ENCODE measurements around the gene AHNAK. TPM values are rescaled to one million over a fixed set of nuclear protein-coding genes. Genes with fewer than 3 reads are reported as not detected.

AHNAK gene
- total RNA-seq, 1 experiment from 2014 or later: 73.0 TPM

- BruUV-seq (replicated peaks): no TSS peak
- H3K27me3 ChIP-seq (replicated peaks; ENCODE audit: insufficient read depth, low read depth, low read length, poor library complexity): no peaks in the 10 kb centered on the region
- no peaks in the 10 kb centered on the region for H3K36me3 ChIP-seq (ENCODE audit: insufficient read depth, low read length, poor library complexity, severe bottlenecking)
- H3K9me3 ChIP-seq (ENCODE audit: low read depth, low read length, poor library complexity, severe bottlenecking): no peaks in the 10 kb centered on the region
- POLR2A ChIA-PET (ENCODE audit: low non-redundant PET): no interaction called here
- no peak for DNase-seq (ENCODE audit: low spot score)
- TF ChIP-seq EZH2 (IDR thresholded peaks at IDR 0.05; ENCODE audit: borderline replicate concordance, low read depth, low read length, poor library complexity, severe bottlenecking): no peak
- TF ChIP-seq, protein P1, sequence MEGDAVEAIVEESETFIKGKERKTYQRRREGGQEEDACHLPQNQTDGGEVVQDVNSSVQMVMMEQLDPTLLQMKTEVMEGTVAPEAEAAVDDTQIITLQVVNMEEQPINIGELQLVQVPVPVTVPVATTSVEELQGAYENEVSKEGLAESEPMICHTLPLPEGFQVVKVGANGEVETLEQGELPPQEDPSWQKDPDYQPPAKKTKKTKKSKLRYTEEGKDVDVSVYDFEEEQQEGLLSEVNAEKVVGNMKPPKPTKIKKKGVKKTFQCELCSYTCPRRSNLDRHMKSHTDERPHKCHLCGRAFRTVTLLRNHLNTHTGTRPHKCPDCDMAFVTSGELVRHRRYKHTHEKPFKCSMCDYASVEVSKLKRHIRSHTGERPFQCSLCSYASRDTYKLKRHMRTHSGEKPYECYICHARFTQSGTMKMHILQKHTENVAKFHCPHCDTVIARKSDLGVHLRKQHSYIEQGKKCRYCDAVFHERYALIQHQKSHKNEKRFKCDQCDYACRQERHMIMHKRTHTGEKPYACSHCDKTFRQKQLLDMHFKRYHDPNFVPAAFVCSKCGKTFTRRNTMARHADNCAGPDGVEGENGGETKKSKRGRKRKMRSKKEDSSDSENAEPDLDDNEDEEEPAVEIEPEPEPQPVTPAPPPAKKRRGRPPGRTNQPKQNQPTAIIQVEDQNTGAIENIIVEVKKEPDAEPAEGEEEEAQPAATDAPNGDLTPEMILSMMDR (conservative IDR thresholded peaks at IDR 0.05; ENCODE audit: low read depth, low read length): no peak
- H3K27ac ChIP-seq (ENCODE audit: low read depth, low read length, poor library complexity, severe bottlenecking): no peak overlapping the region
- H3K4me3 ChIP-seq (ENCODE audit: low read depth, low read length, poor library complexity, severe bottlenecking): no peak overlapping the region
- intact Hi-C loops (cut with micrococcal nuclease; ENCODE audit: unreplicated experiment): no loop called here
- CTCF ChIA-PET: no interaction called here
- H3K4me1 ChIP-seq (ENCODE audit: insufficient read depth, low read length, poor library complexity, severe bottlenecking): no peaks in the 10 kb centered on the region
Observed at GRCh38 chr11:62482753-62483152, 63.9 kb downstream of the AHNAK start.

DNA sequence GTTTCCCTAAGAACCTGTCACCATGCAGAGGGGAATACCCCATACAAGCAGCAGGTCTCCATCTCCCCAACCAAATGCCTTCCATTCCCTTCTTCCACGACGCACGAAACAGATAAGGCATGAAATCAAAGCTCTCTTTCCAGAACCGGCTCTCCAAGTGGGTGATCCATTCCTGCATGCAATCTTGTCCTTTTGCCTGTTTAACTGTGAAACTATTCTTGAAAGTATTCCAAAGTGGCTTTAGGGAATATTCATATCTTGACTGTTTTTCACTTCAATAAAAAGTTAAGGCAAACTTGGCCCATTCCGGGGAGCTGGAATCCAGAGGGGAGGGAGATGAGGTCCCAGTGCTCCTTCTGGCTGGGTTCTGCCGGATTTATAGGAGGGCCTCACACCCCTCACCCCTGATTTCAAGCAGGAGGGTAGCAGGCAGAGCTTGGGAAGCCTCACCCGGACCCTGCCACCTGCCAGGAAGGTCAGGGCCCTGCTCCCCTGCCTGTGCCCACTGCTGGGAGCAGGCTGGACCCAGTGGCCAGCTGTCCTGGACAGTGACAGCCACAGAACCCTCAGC is 66.9 kb downstream of the AHNAK start:
- Histone ChIP-seq H3K4me1 (ENCODE audit: insufficient read depth, low read length, poor library complexity, severe bottlenecking) (no peaks in the 10 kb centered on the region), H3K36me3 (ENCODE audit: insufficient read depth, low read length, poor library complexity, severe bottlenecking) (no peaks in the 10 kb centered on the region), H3K4me3 (ENCODE audit: low read depth, low read length, poor library complexity, severe bottlenecking) (no peak overlapping the region), H3K27me3 (replicated peaks; ENCODE audit: insufficient read depth, low read depth, low read length, poor library complexity) (no peaks in the 10 kb centered on the region), H3K9me3 (ENCODE audit: low read depth, low read length, poor library complexity, severe bottlenecking) (no peaks in the 10 kb centered on the region), H3K27ac (ENCODE audit: low read depth, low read length, poor library complexity, severe bottlenecking) (no peak overlapping the region)
- intact Hi-C loops (cut with micrococcal nuclease; ENCODE audit: unreplicated experiment): no loop called here
- ChIA-PET POLR2A (ENCODE audit: low non-redundant PET) (no interaction called here), CTCF (no interaction called here)
- DNase-seq (ENCODE audit: low spot score): no peak
- BruUV-seq (replicated peaks): no TSS peak
- no peak for TF ChIP-seq EZH2 (IDR thresholded peaks at IDR 0.05; ENCODE audit: borderline replicate concordance, low read depth, low read length, poor library complexity, severe bottlenecking)
- TF ChIP-seq, protein P1 (conservative IDR thresholded peaks at IDR 0.05; ENCODE audit: low read depth, low read length): no peak

- no peak overlapping the region for H3K4me3 ChIP-seq (ENCODE audit: low read depth, low read length, poor library complexity, severe bottlenecking)
- H3K9me3 ChIP-seq (ENCODE audit: low read depth, low read length, poor library complexity, severe bottlenecking): no peaks in the 10 kb centered on the region
- H3K27me3 ChIP-seq (replicated peaks; ENCODE audit: insufficient read depth, low read depth, low read length, poor library complexity): no peaks in the 10 kb centered on the region
- no peaks in the 10 kb centered on the region for H3K36me3 ChIP-seq (ENCODE audit: insufficient read depth, low read length, poor library complexity, severe bottlenecking)
- H3K27ac ChIP-seq (ENCODE audit: low read depth, low read length, poor library complexity, severe bottlenecking): no peak overlapping the region
- POLR2A ChIA-PET (ENCODE audit: low non-redundant PET): no interaction called here
- DNase-seq (ENCODE audit: low spot score): no peak
- TF ChIP-seq EZH2 (IDR thresholded peaks at IDR 0.05; ENCODE audit: borderline replicate concordance, low read depth, low read length, poor library complexity, severe bottlenecking): no peak
- TF ChIP-seq, protein P1 (conservative IDR thresholded peaks at IDR 0.05; ENCODE audit: low read depth, low read length): no peak
- intact Hi-C loops (cut with micrococcal nuclease; ENCODE audit: unreplicated experiment): no loop called here
- CTCF ChIA-PET: no interaction called here
- BruUV-seq (replicated peaks): no TSS peak
- no peaks in the 10 kb centered on the region for H3K4me1 ChIP-seq (ENCODE audit: insufficient read depth, low read length, poor library complexity, severe bottlenecking)
Observed at GRCh38 chr11:62477927-62478326, 68.7 kb downstream of the AHNAK start.

Data from A673 (cell line).